ENCODE results near the gene KCNA1.

GRCh38 chr12:4915752-4916151 lies 6.0 kb downstream of the KCNA1 start:
- TF ChIP-seq CTCF (optimal IDR thresholded peaks at IDR 0.05 in 1 of 3, IDR thresholded peaks at IDR 0.05 in 1 of 3, conservative IDR thresholded peaks at IDR 0.05 in 1 of 3; ENCODE audit: extremely low read depth in 1 of 3, insufficient read depth in 2 of 3, low read length in 3 of 3) (no peak), EZH2 (IDR thresholded peaks at IDR 0.05; ENCODE audit: low read length) (no peak)
